WTC11 (cell line): ENCODE data around the gene ZNF787. TPM values are rescaled to one million over a fixed set of nuclear protein-coding genes. Genes with fewer than 3 reads are reported as not detected.

Source experiments
- ATAC-seq: fragments of 200-7000 bp; cut with Tn5 transposase; 2 replicates; pipeline ENCODE4 v1.10.0; 2021; ENCODE audit warnings: mild to moderate bottlenecking, moderate library complexity
- CTCF ChIA-PET: fragments of 300-600 bp; sonication (Branson Sonifier 250); formaldehyde crosslinking; loops from one replicate; lab custom pipeline; 2021; ENCODE audit warnings: antibody characterized with exemption; lab: Charles Lee
- POLR2A ChIA-PET: fragments of 350-600 bp; sonication (Branson Sonifier 250); formaldehyde crosslinking; loops from one replicate; lab custom pipeline; 2021; ENCODE audit warnings: antibody characterized with exemption; lab: Charles Lee
- DNase-seq: peaks from one replicate; pipeline ENCODE4 v3.0.0; 2021; ENCODE audit warnings: low spot score
- H3K27ac Mint-ChIP-seq: 2 replicates; pipeline ENCODE4 v1.8.0; 2021; ENCODE audit warnings: mixed read lengths
- H3K27me3 Mint-ChIP-seq: 2 replicates; pipeline ENCODE4 v1.8.0; 2021; ENCODE audit warnings: low read depth, mild to moderate bottlenecking, moderate library complexity, mixed read lengths
- H3K36me3 Mint-ChIP-seq: 2 replicates; pipeline ENCODE4 v1.8.0; 2021; ENCODE audit warnings: mixed read lengths
- H3K4me1 Mint-ChIP-seq: 2 replicates; pipeline ENCODE4 v1.8.0; 2022; ENCODE audit warnings: mixed read lengths
- H3K4me3 Mint-ChIP-seq: 2 replicates; pipeline ENCODE4 v1.8.0; 2021; ENCODE audit warnings: mild to moderate bottlenecking, moderate library complexity, mixed read lengths
- H3K9me3 Mint-ChIP-seq: 2 replicates; pipeline ENCODE4 v1.8.0; 2021; ENCODE audit warnings: mixed read lengths
- CREB1 ChIP-seq: sonication (generic); formaldehyde crosslinking; IDR thresholded peaks from 2 replicates; pipeline ENCODE4 v1.8.0; 2023; ENCODE audit warnings: mild to moderate bottlenecking, missing genetic modification reagents
- FOXK1 ChIP-seq: sonication (generic); formaldehyde crosslinking; IDR thresholded peaks from 2 replicates; pipeline ENCODE4 v1.8.0; 2022; ENCODE audit warnings: mild to moderate bottlenecking, moderate library complexity, missing genetic modification reagents
- JAZF1 ChIP-seq: fragments of 250-450 bp; sonication (Bioruptor Pico); IDR thresholded peaks from 2 replicates; pipeline ENCODE4 v1.9.0; 2021; ENCODE audit warnings: moderate library complexity, mild to moderate bottlenecking, inconsistent platforms
- MYBL2 ChIP-seq: sonication (generic); formaldehyde crosslinking; IDR thresholded peaks from 2 replicates; pipeline ENCODE4 v1.8.1; 2023; ENCODE audit warnings: mild to moderate bottlenecking, moderate library complexity, missing genetic modification reagents
- SOX15 ChIP-seq: fragments of 250-450 bp; sonication (Bioruptor Pico); IDR thresholded peaks from 2 replicates; pipeline ENCODE4 v1.9.0; 2021; ENCODE audit warnings: mild to moderate bottlenecking
- total RNA-seq: library from RNA; stranded (reverse); gene quantifications from 3 replicates; pipeline ENCODE4 v1.2.3, GENCODE V29; 2021
- TF ChIP-seq, protein P1 (sequence below): fragments of 200-600 bp; IDR thresholded peaks from 2 replicates; pipeline ENCODE4 v1.8.0; 2022; ENCODE audit warnings: antibody characterized with exemption
- TF ChIP-seq, protein P2 (sequence below): sonication (generic); formaldehyde crosslinking; IDR thresholded peaks from 2 replicates; pipeline ENCODE4 v1.8.1; 2023; ENCODE audit warnings: mild to moderate bottlenecking, moderate library complexity, missing genetic modification reagents
- TF ChIP-seq, protein P3 (sequence below): fragments of 250-450 bp; sonication (Bioruptor Pico); IDR thresholded peaks from 2 replicates; pipeline ENCODE4 v1.9.0; 2021; ENCODE audit warnings: mild to moderate bottlenecking

ZNF787 gene
- total RNA-seq, 1 experiment from 2014 or later: 62.9 TPM

- POLR2A ChIA-PET: no interaction called here
- ATAC-seq: peak; percentile 90
- Mint-ChIP-seq H3K9me3 (peaks cover 30% of the 10 kb centered on the region), H3K27me3 (peaks cover 24% of the 10 kb centered on the region), H3K27ac (no peak overlapping the region), H3K36me3 (peaks cover 15% of the 10 kb centered on the region)
- TF ChIP-seq JAZF1 (CRISPR knock-in tag): no peak
- no peak for TF ChIP-seq MYBL2
- TF ChIP-seq, protein P1, sequence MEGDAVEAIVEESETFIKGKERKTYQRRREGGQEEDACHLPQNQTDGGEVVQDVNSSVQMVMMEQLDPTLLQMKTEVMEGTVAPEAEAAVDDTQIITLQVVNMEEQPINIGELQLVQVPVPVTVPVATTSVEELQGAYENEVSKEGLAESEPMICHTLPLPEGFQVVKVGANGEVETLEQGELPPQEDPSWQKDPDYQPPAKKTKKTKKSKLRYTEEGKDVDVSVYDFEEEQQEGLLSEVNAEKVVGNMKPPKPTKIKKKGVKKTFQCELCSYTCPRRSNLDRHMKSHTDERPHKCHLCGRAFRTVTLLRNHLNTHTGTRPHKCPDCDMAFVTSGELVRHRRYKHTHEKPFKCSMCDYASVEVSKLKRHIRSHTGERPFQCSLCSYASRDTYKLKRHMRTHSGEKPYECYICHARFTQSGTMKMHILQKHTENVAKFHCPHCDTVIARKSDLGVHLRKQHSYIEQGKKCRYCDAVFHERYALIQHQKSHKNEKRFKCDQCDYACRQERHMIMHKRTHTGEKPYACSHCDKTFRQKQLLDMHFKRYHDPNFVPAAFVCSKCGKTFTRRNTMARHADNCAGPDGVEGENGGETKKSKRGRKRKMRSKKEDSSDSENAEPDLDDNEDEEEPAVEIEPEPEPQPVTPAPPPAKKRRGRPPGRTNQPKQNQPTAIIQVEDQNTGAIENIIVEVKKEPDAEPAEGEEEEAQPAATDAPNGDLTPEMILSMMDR: peak; percentile 90
- TF ChIP-seq FOXK1 (CRISPR knock-in tag): no peak
- TF ChIP-seq SOX15 (CRISPR knock-in tag): no peak
- TF ChIP-seq, protein P2, sequence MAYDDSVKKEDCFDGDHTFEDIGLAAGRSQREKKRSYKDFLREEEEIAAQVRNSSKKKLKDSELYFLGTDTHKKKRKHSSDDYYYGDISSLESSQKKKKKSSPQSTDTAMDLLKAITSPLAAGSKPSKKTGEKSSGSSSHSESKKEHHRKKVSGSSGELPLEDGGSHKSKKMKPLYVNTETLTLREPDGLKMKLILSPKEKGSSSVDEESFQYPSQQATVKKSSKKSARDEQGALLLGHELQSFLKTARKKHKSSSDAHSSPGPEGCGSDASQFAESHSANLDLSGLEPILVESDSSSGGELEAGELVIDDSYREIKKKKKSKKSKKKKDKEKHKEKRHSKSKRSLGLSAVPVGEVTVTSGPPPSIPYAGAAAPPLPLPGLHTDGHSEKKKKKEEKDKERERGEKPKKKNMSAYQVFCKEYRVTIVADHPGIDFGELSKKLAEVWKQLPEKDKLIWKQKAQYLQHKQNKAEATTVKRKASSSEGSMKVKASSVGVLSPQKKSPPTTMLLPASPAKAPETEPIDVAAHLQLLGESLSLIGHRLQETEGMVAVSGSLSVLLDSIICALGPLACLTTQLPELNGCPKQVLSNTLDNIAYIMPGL (CRISPR knock-in tag): 0 out of 2 replicates have a peak, but pooled peaks have one; percentile 41
- TF ChIP-seq, all 79 proteins: peak for 2
- DNase-seq: peak; percentile 86
- Mint-ChIP-seq H3K4me3 (peak overlapping the region; percentile 59), H3K4me1 (peaks cover 3% of the 10 kb centered on the region; the same call in 1 of the 2 replicates)
- CTCF ChIA-PET: interaction anchor here (0.6 to 3.1 kb wide), 56 partner anchors 8 to 1640 kb away, joined by 3 to 44 read pairs (median 4); partner anchors contain the start of genes GALP, U2AF2, ZNF444 and ZNF71
Measured at GRCh38 chr19:56066152-56067023, 54.7 kb downstream of the ZNF787 start.

DNA sequence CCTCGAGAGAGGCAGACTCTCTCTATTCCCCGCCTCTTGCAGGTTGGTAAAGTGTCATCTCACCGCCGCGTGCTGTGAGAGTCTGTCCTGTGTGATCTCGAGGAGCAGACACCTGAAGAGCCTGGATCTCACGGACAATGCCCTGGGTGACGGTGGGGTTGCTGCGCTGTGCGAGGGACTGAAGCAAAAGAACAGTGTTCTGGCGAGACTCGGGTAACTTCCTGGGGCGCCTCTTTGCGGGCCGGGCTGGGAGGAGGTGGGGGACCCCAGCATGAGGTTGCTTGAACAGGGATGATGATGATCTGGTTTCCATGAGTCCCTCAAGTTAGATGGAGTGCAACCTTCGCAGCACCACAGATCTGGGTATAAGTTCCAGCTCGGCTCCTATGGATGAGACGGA lies 67.5 kb downstream of the ZNF787 start:
- Mint-ChIP-seq H3K27ac (no peak overlapping the region), H3K4me3 (no peak overlapping the region), H3K27me3 (peaks cover 32% of the 10 kb centered on the region), H3K36me3 (peaks cover 61% of the 10 kb centered on the region), H3K9me3 (peaks cover 73% of the 10 kb centered on the region), H3K4me1 (no peaks in the 10 kb centered on the region)
- ChIA-PET POLR2A (no interaction called here), CTCF (interaction anchor here (1.5 kb wide), 1 partner anchor 13 kb away, joined by 4 read pairs; no protein-coding TSS in a partner anchor)
- no peak for ATAC-seq
- TF ChIP-seq CREB1: no peak
- TF ChIP-seq, protein P3, sequence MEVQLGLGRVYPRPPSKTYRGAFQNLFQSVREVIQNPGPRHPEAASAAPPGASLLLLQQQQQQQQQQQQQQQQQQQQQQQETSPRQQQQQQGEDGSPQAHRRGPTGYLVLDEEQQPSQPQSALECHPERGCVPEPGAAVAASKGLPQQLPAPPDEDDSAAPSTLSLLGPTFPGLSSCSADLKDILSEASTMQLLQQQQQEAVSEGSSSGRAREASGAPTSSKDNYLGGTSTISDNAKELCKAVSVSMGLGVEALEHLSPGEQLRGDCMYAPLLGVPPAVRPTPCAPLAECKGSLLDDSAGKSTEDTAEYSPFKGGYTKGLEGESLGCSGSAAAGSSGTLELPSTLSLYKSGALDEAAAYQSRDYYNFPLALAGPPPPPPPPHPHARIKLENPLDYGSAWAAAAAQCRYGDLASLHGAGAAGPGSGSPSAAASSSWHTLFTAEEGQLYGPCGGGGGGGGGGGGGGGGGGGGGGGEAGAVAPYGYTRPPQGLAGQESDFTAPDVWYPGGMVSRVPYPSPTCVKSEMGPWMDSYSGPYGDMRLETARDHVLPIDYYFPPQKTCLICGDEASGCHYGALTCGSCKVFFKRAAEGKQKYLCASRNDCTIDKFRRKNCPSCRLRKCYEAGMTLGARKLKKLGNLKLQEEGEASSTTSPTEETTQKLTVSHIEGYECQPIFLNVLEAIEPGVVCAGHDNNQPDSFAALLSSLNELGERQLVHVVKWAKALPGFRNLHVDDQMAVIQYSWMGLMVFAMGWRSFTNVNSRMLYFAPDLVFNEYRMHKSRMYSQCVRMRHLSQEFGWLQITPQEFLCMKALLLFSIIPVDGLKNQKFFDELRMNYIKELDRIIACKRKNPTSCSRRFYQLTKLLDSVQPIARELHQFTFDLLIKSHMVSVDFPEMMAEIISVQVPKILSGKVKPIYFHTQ (CRISPR knock-in tag): no peak
- no peak for DNase-seq

Other genes starting within 250 kb of the ZNF787 start
- gene NLRP13, start 189.0 kb downstream of the ZNF787 start, total RNA-seq: not detected in 3 replicates
- gene NLRP8, start 173.5 kb downstream of the ZNF787 start, total RNA-seq: not detected in 3 replicates
- not detected in 3 replicates for gene NLRP5, start 134.5 kb downstream of the ZNF787 start, total RNA-seq
- 84.0 to 87.9 TPM (median 87.7 TPM) in 3 replicates for gene ZNF444, start 20.0 kb upstream of the ZNF787 start, total RNA-seq
- not detected in 3 replicates for gene GALP, start 54.7 kb upstream of the ZNF787 start, total RNA-seq
- gene ZSCAN5B, start 76.5 kb upstream of the ZNF787 start, total RNA-seq: not detected in 3 replicates
- not detected in 3 replicates for gene ZSCAN5C, start 81.0 kb upstream of the ZNF787 start, total RNA-seq
- not detected in 3 replicates for gene EDDM13, start 151.5 kb upstream of the ZNF787 start, total RNA-seq
- 9.0 to 10.4 TPM (median 9.8 TPM) in 3 replicates for gene ZSCAN5A, start 193.5 kb upstream of the ZNF787 start, total RNA-seq